Fibroblast of lung (primary cell): ENCODE data around the gene CACNA1A.

ENCODE experiments used
- EZH2 ChIP-seq: IDR thresholded peaks from 2 replicates; pipeline ENCODE4 v1.5.1; 2012; ENCODE audit warnings: low read length, control low read depth, mild to moderate bottlenecking; ENCODE audit errors: missing control alignments
- TF ChIP-seq, protein P1 (sequence below), 2 donors: IDR thresholded peaks in 1 of 2; conservative IDR thresholded peaks in 1 of 2; 1 replicate in 1 of 2; 2 replicates in 1 of 2; pipeline ENCODE4 v1.5.1; 2011 to 2012; ENCODE audit warnings: low read length in 2 of 2, control low read depth in 1 of 2, inconsistent platforms in 1 of 2, low read depth in 1 of 2, mild to moderate bottlenecking in 1 of 2

DNA sequence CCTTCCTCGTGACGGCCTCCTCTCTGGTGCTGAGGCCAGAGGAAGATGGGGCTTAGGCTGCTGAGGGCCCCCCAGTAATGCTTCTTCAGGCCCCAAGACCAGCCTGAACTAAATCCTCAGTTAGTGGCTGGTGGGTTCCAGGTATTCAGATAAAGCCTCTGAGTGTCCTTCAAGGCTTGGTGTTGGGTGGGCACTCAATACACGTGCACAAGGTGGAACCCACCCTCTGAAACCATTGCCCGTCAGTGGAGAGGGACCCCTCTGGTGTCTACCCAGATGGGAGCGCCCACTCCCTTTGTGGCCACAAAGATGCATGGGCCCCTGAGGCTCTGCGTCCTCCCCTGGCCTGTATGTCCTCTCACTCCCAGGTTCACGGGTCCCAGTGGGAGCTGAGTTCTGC is 277.0 kb downstream of the CACNA1A start:
- TF ChIP-seq, protein P1, sequence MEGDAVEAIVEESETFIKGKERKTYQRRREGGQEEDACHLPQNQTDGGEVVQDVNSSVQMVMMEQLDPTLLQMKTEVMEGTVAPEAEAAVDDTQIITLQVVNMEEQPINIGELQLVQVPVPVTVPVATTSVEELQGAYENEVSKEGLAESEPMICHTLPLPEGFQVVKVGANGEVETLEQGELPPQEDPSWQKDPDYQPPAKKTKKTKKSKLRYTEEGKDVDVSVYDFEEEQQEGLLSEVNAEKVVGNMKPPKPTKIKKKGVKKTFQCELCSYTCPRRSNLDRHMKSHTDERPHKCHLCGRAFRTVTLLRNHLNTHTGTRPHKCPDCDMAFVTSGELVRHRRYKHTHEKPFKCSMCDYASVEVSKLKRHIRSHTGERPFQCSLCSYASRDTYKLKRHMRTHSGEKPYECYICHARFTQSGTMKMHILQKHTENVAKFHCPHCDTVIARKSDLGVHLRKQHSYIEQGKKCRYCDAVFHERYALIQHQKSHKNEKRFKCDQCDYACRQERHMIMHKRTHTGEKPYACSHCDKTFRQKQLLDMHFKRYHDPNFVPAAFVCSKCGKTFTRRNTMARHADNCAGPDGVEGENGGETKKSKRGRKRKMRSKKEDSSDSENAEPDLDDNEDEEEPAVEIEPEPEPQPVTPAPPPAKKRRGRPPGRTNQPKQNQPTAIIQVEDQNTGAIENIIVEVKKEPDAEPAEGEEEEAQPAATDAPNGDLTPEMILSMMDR (conservative IDR thresholded peaks at IDR 0.05 in 1 of 2, IDR thresholded peaks at IDR 0.05 in 1 of 2; ENCODE audit: low read depth in 1 of 2, low read length in 2 of 2), result no peak
- TF ChIP-seq EZH2, result no peak
